ENCODE measurements around the gene ODF2L.

Gene ODF2L

DNA sequence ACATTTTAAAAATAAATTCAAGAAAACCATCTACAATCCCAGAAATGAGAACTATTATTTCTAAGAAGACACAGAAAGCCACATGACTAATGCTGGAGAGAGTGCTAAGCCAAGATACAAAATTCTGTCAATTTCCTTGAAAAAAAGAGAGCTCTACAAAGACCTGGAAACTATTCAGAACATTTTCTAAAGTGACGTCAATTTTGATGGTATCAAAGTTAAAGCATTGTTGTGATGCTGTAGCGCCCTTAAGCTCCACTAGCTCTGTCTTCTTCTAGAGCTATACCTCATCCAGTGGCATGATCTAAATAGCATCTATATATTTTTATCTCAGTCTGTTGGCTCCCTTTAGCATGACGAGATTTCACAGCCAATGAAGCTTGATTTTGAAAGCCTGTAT is 73.9 kb downstream of the ODF2L start:
- TF ChIP-seq, protein P1, sequence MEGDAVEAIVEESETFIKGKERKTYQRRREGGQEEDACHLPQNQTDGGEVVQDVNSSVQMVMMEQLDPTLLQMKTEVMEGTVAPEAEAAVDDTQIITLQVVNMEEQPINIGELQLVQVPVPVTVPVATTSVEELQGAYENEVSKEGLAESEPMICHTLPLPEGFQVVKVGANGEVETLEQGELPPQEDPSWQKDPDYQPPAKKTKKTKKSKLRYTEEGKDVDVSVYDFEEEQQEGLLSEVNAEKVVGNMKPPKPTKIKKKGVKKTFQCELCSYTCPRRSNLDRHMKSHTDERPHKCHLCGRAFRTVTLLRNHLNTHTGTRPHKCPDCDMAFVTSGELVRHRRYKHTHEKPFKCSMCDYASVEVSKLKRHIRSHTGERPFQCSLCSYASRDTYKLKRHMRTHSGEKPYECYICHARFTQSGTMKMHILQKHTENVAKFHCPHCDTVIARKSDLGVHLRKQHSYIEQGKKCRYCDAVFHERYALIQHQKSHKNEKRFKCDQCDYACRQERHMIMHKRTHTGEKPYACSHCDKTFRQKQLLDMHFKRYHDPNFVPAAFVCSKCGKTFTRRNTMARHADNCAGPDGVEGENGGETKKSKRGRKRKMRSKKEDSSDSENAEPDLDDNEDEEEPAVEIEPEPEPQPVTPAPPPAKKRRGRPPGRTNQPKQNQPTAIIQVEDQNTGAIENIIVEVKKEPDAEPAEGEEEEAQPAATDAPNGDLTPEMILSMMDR (IDR thresholded peaks at IDR 0.05), result no peak
- TF ChIP-seq ZFX (IDR thresholded peaks at IDR 0.05; ENCODE audit: borderline replicate concordance), result no peak
- no peak overlapping the region for H3K27ac ChIP-seq

- no peak for TF ChIP-seq ZFX (IDR thresholded peaks at IDR 0.05; ENCODE audit: borderline replicate concordance)
- TF ChIP-seq, protein P1 (IDR thresholded peaks at IDR 0.05), result no peak
- H3K27ac ChIP-seq, result no peak overlapping the region
These were observed 77.7 kb downstream of the ODF2L start for GRCh38 chr1:86318436-86318835.

- H3K27ac ChIP-seq, result no peak overlapping the region
- no peak for TF ChIP-seq ZFX (IDR thresholded peaks at IDR 0.05; ENCODE audit: borderline replicate concordance)
- TF ChIP-seq, protein P1 (IDR thresholded peaks at IDR 0.05), result no peak
These were observed 78.2 kb downstream of the ODF2L start for GRCh38 chr1:86317926-86318325.

DNA sequence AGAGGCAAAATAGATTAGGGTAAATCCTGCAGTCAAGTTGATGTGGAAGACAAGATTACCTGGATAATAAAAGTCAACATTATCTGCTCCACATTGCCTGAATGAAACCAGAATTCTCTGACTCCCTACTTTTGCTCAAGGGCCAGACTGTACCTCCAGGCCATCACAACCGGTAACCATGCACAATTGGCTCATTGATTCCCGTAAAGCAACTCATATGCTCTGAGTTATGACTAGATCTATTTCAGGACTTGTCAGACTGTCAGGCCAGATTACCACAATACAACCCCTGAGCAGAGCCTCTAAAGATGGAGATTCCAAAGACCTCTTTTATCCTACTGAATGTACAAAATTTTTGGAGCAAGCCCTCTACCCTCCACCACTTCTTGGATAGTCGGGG is 90.4 kb downstream of the ODF2L start:
- no peak overlapping the region for H3K27ac ChIP-seq
- TF ChIP-seq, protein P1 (IDR thresholded peaks at IDR 0.05), result no peak
- TF ChIP-seq ZFX (IDR thresholded peaks at IDR 0.05; ENCODE audit: borderline replicate concordance), result no peak

DNA sequence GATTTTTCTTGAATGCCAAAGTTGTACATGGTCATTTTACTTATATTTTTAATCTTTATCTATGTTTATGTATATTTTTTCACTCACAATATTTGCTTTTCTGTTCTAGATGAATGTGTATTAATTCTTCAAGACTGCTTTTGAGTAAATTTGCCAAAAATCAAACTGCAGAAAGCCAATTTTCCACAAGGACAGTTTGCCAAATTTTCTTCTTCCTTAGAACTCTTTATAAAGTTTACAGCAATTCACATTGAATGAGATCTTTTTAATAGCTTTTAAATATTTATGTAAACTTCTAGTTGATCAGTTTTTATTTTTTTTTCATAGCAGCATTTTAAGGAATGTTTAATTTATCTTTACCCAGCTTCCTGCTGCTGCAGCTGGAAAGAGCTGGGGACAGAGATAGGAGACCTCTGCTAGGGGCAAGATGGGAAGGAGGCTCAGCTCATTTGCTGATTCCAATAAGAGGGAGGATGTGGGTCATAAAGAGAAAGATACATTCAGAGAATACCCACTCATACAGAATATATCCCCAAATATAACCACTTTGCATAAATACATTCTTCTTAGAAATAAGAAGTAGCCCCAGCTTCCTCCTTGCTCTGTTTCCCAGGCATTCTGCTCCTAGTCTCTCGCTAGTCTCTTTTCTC is 93.0 kb downstream of the ODF2L start:
- no peak overlapping the region for H3K27ac ChIP-seq
- TF ChIP-seq, protein P1 (IDR thresholded peaks at IDR 0.05), result no peak
